GM12878 (cell line): ENCODE results near the gene DMRTB1.

ENCODE experiments used
- EGR1 ChIP-seq, 2 experiments: IDR thresholded peaks; 1 replicate in 1 of 2; 2 replicates in 1 of 2; pipeline ENCODE4 v1.6.1; 2011 to 2012; ENCODE audit warnings: low read depth in 2 of 2, low read length in 2 of 2, borderline replicate concordance in 1 of 2, mild to moderate bottlenecking in 1 of 2, moderate library complexity in 1 of 2
- SMAD1 ChIP-seq: fragments of 450-650 bp; IDR thresholded peaks from 2 replicates; pipeline ENCODE4 v1.6.1; 2018; ENCODE audit warnings: mild to moderate bottlenecking, low read depth; ENCODE audit not compliant: partially characterized antibody

DNA sequence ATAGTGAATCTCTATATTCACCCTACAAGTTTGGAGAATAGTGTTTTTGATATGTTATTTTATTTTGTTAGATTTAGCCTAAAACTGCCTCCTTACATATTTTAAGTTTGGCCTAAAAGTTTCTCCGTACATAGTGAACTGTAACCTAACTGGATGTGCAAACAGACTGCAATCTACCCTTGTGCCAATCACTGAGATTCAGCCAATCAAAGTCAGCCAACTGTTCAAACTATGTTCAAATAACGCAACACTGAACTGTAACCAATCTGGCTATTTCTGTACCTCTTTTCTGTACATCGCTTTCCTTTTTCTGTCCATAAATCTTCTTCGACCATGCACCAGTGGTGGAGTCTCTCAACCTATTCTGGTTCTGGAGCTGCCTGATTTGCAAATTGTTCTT, 11.8 kb upstream of the DMRTB1 start:
- TF ChIP-seq SMAD1 (no peak), EGR1 (IDR thresholded peaks at IDR 0.05; ENCODE audit: borderline replicate concordance in 1 of 2, low read depth in 2 of 2, low read length in 2 of 2) (no peak)
